Measurements from ENCODE around the gene KCNK7.

KCNK7 gene

DNA sequence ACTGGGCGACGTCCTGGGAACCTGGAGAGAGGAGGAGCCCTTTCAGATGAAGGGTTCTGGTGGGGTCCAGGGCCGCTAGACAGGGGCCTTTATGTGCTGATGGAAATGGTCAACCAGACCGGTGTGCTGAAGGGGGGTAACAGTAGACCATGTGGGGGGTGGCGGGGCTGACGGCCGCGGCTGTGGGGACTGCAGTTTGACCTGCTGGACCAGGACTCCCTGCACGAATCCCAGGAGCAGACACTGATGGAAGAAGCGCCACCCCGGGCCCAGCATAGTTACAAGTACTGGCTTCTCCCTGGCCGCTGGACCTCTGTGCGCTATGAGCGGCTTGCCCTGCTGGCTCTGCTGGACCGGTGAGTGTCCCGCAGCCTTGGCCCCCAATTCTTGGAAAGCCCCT lies 26.4 kb upstream of the KCNK7 start:
- ChIA-PET POLR2A (no interaction called here), CTCF (interaction anchor here (0.7 to 3.9 kb wide), 5 partner anchors 10 to 155 kb away, joined by 3 to 18 read pairs (median 3); no protein-coding TSS in a partner anchor)
- peaks cover 0 to 9% (median 5%) of the 10 kb centered on the region in 4 experiments for H3K4me1 ChIP-seq (ENCODE audit: control extremely low read depth in 1 of 4, control insufficient read depth in 4 of 4, insufficient read depth in 4 of 4, low read length in 3 of 4)
- WGBS (ENCODE audit: insufficient coverage) = 95% methylated on average over 14 of the region's 16 CpGs
- DNase-seq = no peak
- H3K27ac ChIP-seq (ENCODE audit: insufficient read depth in 1 of 2, low read depth in 1 of 2, low read length in 2 of 2, poor library complexity in 1 of 2, severe bottlenecking in 2 of 2) = no peak overlapping the region
- peaks cover 16 to 94% (median 58%) of the 10 kb centered on the region in 4 experiments for H3K36me3 ChIP-seq (ENCODE audit: control insufficient read depth in 4 of 4, insufficient read depth in 4 of 4, low read length in 3 of 4)
- no peaks in the 10 kb centered on the region for H3K27me3 ChIP-seq (replicated peaks in 2 of 5; ENCODE audit: control insufficient read depth in 4 of 5, insufficient read depth in 5 of 5, low read length in 4 of 5)
- H3K4me3 ChIP-seq (ENCODE audit: control insufficient read depth in 1 of 7, extremely low read depth in 1 of 7, insufficient read depth in 4 of 7, low read depth in 2 of 7, low read length in 6 of 7) = no peak overlapping the region
- H3K9me3 ChIP-seq (ENCODE audit: control extremely low read depth in 1 of 5, control insufficient read depth in 4 of 5, insufficient read depth in 2 of 5, low read depth in 1 of 5, low read length in 4 of 5) = no peaks in the 10 kb centered on the region

DNA sequence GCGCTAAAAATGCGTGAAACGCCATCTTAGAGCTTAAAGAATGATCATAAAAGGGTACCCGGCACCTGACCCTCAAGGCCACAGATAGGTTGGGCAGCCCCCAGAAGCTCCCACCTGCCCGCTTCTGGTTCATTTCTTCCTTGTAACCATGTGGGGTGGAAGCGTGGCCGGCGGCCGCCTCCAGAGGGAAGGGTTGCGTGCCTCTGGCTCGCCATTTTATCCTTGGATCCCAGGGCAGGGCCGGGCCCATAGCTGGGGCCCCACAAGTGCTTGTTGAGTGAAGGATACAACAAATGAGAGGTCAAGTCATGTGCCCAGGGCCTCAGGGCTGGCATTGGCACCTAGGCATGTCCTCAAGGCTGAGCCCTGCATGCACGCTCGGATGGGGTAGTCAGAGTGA lies 25.9 kb upstream of the KCNK7 start:
- Histone ChIP-seq H3K4me3 (ENCODE audit: control insufficient read depth in 1 of 7, extremely low read depth in 1 of 7, insufficient read depth in 4 of 7, low read depth in 2 of 7, low read length in 6 of 7) (no peak overlapping the region), H3K9me3 (ENCODE audit: control extremely low read depth in 1 of 5, control insufficient read depth in 4 of 5, insufficient read depth in 2 of 5, low read depth in 1 of 5, low read length in 4 of 5) (no peaks in the 10 kb centered on the region), H3K36me3 (ENCODE audit: control insufficient read depth in 4 of 4, insufficient read depth in 4 of 4, low read length in 3 of 4) (peaks cover 16 to 88% (median 53%) of the 10 kb centered on the region in 4 experiments), H3K27ac (ENCODE audit: insufficient read depth in 1 of 2, low read depth in 1 of 2, low read length in 2 of 2, poor library complexity in 1 of 2, severe bottlenecking in 2 of 2) (no peak overlapping the region), H3K27me3 (replicated peaks in 2 of 5; ENCODE audit: control insufficient read depth in 4 of 5, insufficient read depth in 5 of 5, low read length in 4 of 5) (no peaks in the 10 kb centered on the region), H3K4me1 (ENCODE audit: control extremely low read depth in 1 of 4, control insufficient read depth in 4 of 4, insufficient read depth in 4 of 4, low read length in 3 of 4) (peaks cover 0 to 15% (median 11%) of the 10 kb centered on the region in 4 experiments)
- ChIA-PET CTCF (interaction anchor here (0.7 to 3.9 kb wide), 5 partner anchors 11 to 155 kb away, joined by 3 to 18 read pairs (median 3); no protein-coding TSS in a partner anchor), POLR2A (no interaction called here)
- WGBS (ENCODE audit: insufficient coverage) = 98% methylated on average over 14 of the region's 14 CpGs
- no peak for DNase-seq

DNA sequence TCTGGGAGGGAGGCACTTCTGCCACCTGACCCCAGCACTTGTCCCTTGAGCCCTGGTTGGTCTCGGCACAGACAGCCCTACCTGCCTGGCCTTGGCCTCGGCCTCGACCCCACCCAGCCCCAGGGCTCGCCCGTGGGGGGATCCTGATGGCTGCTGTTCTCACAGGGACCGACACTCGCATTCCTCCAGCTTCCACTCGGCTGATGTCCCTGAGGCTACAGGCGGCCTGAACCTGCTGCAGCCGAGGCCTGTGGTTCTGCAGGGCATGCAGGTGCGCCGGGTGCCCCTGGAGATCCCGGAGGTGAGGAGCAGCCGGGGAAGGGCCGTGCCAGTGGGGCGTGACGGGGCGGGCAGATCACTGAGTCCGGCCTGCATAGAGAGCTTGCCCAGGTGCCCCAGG lies 25.1 kb upstream of the KCNK7 start:
- CTCF ChIA-PET = interaction anchor here (1.2 to 3.9 kb wide), 2 partner anchors 12 to 21 kb away, joined by 3 to 18 read pairs; no protein-coding TSS in a partner anchor
- POLR2A ChIA-PET = no interaction called here
- WGBS (ENCODE audit: insufficient coverage) = 96% methylated on average over 19 of the region's 19 CpGs

DNA sequence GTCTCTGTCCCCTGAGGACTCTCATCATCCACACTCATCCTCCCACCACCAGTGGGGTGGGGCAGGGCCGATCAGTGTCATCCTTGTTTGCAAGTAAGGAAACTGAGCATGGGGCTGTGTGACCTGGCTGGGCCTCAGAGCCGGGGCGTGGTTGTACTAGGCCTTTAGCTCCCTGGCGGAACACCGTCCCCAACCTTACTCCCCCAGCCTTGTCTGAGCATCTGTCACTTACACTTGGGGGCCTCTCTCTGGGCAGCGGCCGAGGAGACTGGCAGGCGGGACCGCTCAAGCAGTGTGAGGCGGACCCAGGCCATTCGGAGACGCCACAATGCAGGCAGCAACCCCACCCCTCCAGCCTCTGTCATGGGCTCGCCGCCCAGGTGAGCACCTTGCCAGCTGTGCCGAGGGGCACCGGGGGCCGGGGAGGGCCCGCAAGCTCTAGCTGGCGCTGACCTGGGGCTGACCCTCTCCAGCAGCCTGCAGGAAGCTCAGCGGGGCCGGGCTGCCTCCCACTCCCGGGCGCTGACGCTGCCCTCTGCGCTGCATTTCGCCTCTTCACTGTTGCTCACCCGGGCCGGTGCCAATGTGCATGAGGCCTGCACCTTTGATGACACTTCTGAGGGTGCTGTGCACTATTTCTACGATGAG lies 23.8 kb upstream of the KCNK7 start:
- ChIA-PET POLR2A (no interaction called here), CTCF (interaction anchor here (1.0 kb wide), 1 partner anchor 18 kb away, joined by 3 read pairs; the partner anchor contains the start of gene SIPA1)
- H3K4me3 ChIP-seq (ENCODE audit: control insufficient read depth in 1 of 7, extremely low read depth in 1 of 7, insufficient read depth in 4 of 7, low read depth in 2 of 7, low read length in 6 of 7) = no peak overlapping the region
- peaks cover 0 to 18% (median 15%) of the 10 kb centered on the region in 4 experiments for H3K4me1 ChIP-seq (ENCODE audit: control extremely low read depth in 1 of 4, control insufficient read depth in 4 of 4, insufficient read depth in 4 of 4, low read length in 3 of 4)
- H3K27ac ChIP-seq (ENCODE audit: insufficient read depth in 1 of 2, low read depth in 1 of 2, low read length in 2 of 2, poor library complexity in 1 of 2, severe bottlenecking in 2 of 2) = no peak overlapping the region
- H3K27me3 ChIP-seq (replicated peaks in 2 of 5; ENCODE audit: control insufficient read depth in 4 of 5, insufficient read depth in 5 of 5, low read length in 4 of 5) = no peaks in the 10 kb centered on the region
- H3K36me3 ChIP-seq (ENCODE audit: control insufficient read depth in 4 of 4, insufficient read depth in 4 of 4, low read length in 3 of 4) = peaks cover 10 to 69% (median 45%) of the 10 kb centered on the region in 4 experiments
- no peaks in the 10 kb centered on the region for H3K9me3 ChIP-seq (ENCODE audit: control extremely low read depth in 1 of 5, control insufficient read depth in 4 of 5, insufficient read depth in 2 of 5, low read depth in 1 of 5, low read length in 4 of 5)
- DNase-seq = no peak
- WGBS (ENCODE audit: insufficient coverage) = 97% methylated on average over 26 of the region's 29 CpGs

More for the DNA sequence above, 25.1 kb upstream of the KCNK7 start:
- no peak overlapping the region for H3K27ac ChIP-seq (ENCODE audit: insufficient read depth in 1 of 2, low read depth in 1 of 2, low read length in 2 of 2, poor library complexity in 1 of 2, severe bottlenecking in 2 of 2)
- peaks cover 0 to 14% (median 13%) of the 10 kb centered on the region in 4 experiments for H3K4me1 ChIP-seq (ENCODE audit: control extremely low read depth in 1 of 4, control insufficient read depth in 4 of 4, insufficient read depth in 4 of 4, low read length in 3 of 4)
- no peaks in the 10 kb centered on the region for H3K9me3 ChIP-seq (ENCODE audit: control extremely low read depth in 1 of 5, control insufficient read depth in 4 of 5, insufficient read depth in 2 of 5, low read depth in 1 of 5, low read length in 4 of 5)
- peaks cover 12 to 80% (median 50%) of the 10 kb centered on the region in 4 experiments for H3K36me3 ChIP-seq (ENCODE audit: control insufficient read depth in 4 of 4, insufficient read depth in 4 of 4, low read length in 3 of 4)
- no peak overlapping the region for H3K4me3 ChIP-seq (ENCODE audit: control insufficient read depth in 1 of 7, extremely low read depth in 1 of 7, insufficient read depth in 4 of 7, low read depth in 2 of 7, low read length in 6 of 7)
- H3K27me3 ChIP-seq (replicated peaks in 2 of 5; ENCODE audit: control insufficient read depth in 4 of 5, insufficient read depth in 5 of 5, low read length in 4 of 5) = no peaks in the 10 kb centered on the region
- no peak for DNase-seq

DNA sequence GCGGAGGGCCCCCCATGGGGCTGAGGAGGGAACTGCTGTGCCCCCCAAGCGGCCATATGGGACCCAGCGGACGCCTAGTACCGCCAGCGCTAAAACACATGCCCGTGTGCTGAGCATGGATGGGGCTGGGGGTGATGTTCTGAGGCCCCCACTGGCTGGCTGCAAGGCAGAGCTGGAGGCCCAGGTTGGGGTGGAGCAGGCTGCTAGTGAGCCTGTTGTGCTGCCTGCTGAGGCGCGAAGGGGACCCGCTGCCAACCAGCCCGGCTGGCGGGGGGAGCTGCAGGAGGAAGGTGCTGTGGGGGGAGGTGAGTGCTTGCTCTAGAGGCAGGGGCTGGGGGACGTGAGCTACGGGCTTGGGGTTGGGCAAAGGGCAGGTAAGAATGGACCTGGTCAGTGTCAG lies 23.2 kb upstream of the KCNK7 start:
- H3K27me3 ChIP-seq (replicated peaks in 2 of 5; ENCODE audit: control insufficient read depth in 4 of 5, insufficient read depth in 5 of 5, low read length in 4 of 5) = no peaks in the 10 kb centered on the region
- DNase-seq = no peak
- 100% methylated on average over 13 of the region's 14 CpGs for WGBS (ENCODE audit: insufficient coverage)
- H3K4me3 ChIP-seq (ENCODE audit: control insufficient read depth in 1 of 7, extremely low read depth in 1 of 7, insufficient read depth in 4 of 7, low read depth in 2 of 7, low read length in 6 of 7) = no peak overlapping the region
- POLR2A ChIA-PET = no interaction called here
- CTCF ChIA-PET = interaction anchor here (1.0 to 3.5 kb wide), 4 partner anchors 7 to 87 kb away, joined by 3 to 14 read pairs (median 3); partner anchors contain the start of gene SIPA1
- no peaks in the 10 kb centered on the region for H3K9me3 ChIP-seq (ENCODE audit: control extremely low read depth in 1 of 5, control insufficient read depth in 4 of 5, insufficient read depth in 2 of 5, low read depth in 1 of 5, low read length in 4 of 5)
- peaks cover 0 to 19% (median 15%) of the 10 kb centered on the region in 4 experiments for H3K4me1 ChIP-seq (ENCODE audit: control extremely low read depth in 1 of 4, control insufficient read depth in 4 of 4, insufficient read depth in 4 of 4, low read length in 3 of 4)
- no peak overlapping the region for H3K27ac ChIP-seq (ENCODE audit: insufficient read depth in 1 of 2, low read depth in 1 of 2, low read length in 2 of 2, poor library complexity in 1 of 2, severe bottlenecking in 2 of 2)
- H3K36me3 ChIP-seq (ENCODE audit: control insufficient read depth in 4 of 4, insufficient read depth in 4 of 4, low read length in 3 of 4) = peaks cover 10 to 62% (median 42%) of the 10 kb centered on the region in 4 experiments

DNA sequence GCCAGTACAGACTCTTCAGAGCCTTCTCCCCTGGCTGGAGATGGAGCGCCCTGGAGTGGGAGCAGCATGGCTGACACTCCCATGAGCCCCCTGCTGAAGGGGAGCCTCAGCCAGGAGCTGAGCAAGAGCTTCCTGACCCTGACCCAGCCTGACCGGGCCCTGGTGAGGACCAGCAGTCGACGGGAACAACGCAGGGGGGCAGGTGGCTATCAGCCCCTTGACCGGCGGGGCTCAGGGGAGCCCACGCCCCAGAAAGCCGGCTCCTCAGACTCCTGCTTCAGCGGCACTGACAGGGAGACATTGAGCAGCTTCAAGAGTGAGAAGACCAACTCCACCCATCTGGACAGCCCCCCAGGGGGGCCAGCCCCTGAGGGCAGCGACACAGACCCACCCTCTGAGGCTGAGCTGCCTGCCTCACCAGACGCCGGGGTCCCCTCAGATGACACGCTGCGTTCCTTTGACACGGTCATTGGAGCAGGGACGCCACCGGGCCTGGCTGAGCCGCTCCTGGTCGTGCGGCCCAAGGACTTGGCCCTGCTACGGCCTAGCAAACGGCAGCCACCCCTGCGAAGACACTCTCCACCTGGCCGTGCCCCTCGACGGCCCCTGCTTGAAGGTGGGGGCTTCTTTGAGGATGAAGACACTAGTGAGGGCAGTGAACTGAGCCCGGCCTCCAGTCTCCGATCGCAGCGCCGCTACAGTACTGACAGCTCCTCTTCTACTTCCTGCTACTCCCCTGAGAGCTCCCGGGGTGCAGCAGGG lies 22.6 kb upstream of the KCNK7 start:
- Histone ChIP-seq H3K4me1 (ENCODE audit: control extremely low read depth in 1 of 4, control insufficient read depth in 4 of 4, insufficient read depth in 4 of 4, low read length in 3 of 4) (peaks cover 0 to 22% (median 18%) of the 10 kb centered on the region in 4 experiments), H3K27me3 (replicated peaks in 2 of 5; ENCODE audit: control insufficient read depth in 4 of 5, insufficient read depth in 5 of 5, low read length in 4 of 5) (no peaks in the 10 kb centered on the region), H3K4me3 (ENCODE audit: control insufficient read depth in 1 of 7, extremely low read depth in 1 of 7, insufficient read depth in 4 of 7, low read depth in 2 of 7, low read length in 6 of 7) (no peak overlapping the region), H3K9me3 (ENCODE audit: control extremely low read depth in 1 of 5, control insufficient read depth in 4 of 5, insufficient read depth in 2 of 5, low read depth in 1 of 5, low read length in 4 of 5) (no peaks in the 10 kb centered on the region), H3K27ac (ENCODE audit: insufficient read depth in 1 of 2, low read depth in 1 of 2, low read length in 2 of 2, poor library complexity in 1 of 2, severe bottlenecking in 2 of 2) (no peak overlapping the region), H3K36me3 (ENCODE audit: control insufficient read depth in 4 of 4, insufficient read depth in 4 of 4, low read length in 3 of 4) (peaks cover 10 to 56% (median 39%) of the 10 kb centered on the region in 4 experiments)
- no peak for DNase-seq
- whole genome bisulfite sequencing (ENCODE audit: insufficient coverage) = 96% methylated on average over 33 of the region's 33 CpGs
- CTCF ChIA-PET = interaction anchor here (1.2 to 3.5 kb wide), 6 partner anchors 8 to 94 kb away, joined by 3 to 14 read pairs (median 5); partner anchors contain the start of gene KAT5
- POLR2A ChIA-PET = no interaction called here
